ENCODE data around the gene KRI1. TPM values are rescaled to one million over a fixed set of nuclear protein-coding genes. Genes with fewer than 3 reads are reported as not detected.
"Not testable (repeated sequence)": the region's sequence is repeated elsewhere in the genome, so short reads cannot be mapped to it uniquely, and the experiment has no call there.

The KRI1 gene
- total RNA-seq, 1 donor from 2014 or later: 12.0 TPM

- no peak for DNase-seq
Observed at GRCh38 chr19:10550336-10550735, 15.5 kb downstream of the KRI1 start.

- DNase-seq: no peak
Observed at GRCh38 chr19:10549733-10550132, 16.1 kb downstream of the KRI1 start.

GRCh38 chr19:10548746-10549276 lies 17.0 kb downstream of the KRI1 start:
- DNase-seq: no peak

GRCh38 chr19:10546817-10547216 lies 19.0 kb downstream of the KRI1 start:
- DNase-seq: no peak

- no peak for DNase-seq
Observed at GRCh38 chr19:10544753-10545251, 21.0 kb downstream of the KRI1 start.

DNA sequence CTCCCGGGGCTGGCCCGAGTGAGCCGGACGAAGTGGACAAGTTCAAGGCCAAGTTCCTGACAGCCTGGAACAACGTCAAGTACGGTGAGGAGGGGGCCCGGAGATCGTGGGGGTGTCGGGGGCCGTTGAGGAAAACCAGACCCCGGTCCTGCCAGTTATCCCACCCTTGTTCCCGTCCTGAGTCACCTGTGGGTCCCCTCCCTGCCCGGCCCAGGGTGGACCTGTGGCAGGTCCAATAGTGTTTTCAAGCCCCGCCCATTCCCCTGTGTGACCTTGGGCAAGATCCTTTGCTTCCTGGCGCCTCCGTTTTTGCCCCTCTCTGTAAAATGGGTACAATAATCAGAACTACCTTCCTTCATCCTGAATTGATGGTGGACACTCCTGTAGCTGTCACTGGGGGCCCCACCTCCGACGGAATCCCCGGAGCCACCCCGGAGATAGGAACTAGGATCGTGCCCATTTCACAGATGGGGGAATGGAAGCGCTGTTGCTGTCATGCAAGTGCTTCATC lies 21.5 kb downstream of the KRI1 start:
- DNase-seq: no peak

- no peak for DNase-seq
Observed at GRCh38 chr19:10543420-10544241, 22.2 kb downstream of the KRI1 start, which contains the start of gene ATG4D. Gene ATG4D (plus strand): TSS chr19:10543904. CDS start chr19:10544091, 187 bp downstream.

GRCh38 chr19:10543059-10543419 lies 22.8 kb downstream of the KRI1 start:
- DNase-seq: no peak

- DNase-seq: not testable (repeated sequence)
Observed at GRCh38 chr19:10539016-10539415, 26.8 kb downstream of the KRI1 start.

- DNase-seq: no peak
Observed at GRCh38 chr19:10538204-10538983, 27.4 kb downstream of the KRI1 start.

DNA sequence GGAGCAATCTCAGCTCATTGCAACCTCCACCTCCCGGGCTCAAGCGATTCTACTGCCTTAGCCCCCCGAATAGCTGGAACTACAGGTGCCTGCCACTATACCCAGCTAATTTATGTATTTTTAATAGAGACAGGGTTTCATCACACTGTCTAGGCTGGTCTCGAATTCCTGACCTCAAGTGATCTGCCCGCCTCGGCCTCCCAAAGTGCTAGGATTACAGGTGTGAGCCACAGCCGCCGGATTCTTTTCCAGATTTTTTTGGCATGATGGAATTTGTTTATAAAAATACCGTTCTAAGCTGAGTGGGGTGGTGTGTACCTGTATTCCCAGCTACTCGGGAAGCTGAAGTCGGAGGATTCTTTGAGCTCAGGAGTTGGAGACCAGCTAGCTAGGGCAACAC lies 28.1 kb downstream of the KRI1 start:
- no peak for DNase-seq

DNA sequence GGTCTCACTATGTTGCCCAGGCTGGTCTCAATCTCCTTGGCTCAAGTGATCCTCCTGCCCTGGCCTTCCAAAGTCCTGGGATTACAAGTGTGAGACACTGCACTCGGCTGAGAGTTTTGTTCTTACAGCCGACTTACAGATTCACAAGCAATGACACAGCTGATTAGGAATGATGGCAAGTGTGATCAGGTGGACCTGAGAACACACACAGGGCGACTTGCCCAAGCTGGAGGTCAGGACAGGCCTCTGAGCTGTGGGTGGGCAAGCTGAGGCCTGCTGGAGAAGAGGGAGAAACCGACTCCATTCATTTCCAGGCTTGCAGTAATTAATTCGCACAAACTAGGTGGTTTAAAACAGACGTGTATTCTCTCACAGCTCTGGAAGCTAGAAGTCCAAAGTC lies 30.2 kb downstream of the KRI1 start:
- DNase-seq: no peak

GRCh38 chr19:10533646-10534386 lies 32.0 kb downstream of the KRI1 start:
- peak; percentile 36 for DNase-seq

DNA sequence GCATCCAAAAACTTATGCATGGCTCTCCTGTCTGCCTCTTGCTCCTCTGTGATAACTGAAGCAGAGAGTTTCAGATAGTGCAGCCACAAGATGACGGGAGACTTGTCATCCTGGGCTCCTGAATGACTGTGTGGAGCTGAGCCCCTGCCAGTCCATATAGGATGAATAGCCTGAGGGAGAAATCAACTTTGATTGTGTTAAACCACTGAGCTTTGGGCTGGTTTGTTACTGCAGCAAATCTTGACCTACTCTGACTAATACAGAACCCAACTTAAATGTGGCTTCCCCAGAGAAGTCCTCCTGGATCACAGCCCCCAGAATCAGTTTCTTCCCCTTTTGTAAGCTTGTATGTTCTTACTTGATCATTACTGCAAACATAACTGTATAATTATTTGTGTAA lies 33.4 kb downstream of the KRI1 start:
- DNase-seq: no peak

- DNase-seq: not testable (repeated sequence)
Observed at GRCh38 chr19:10526887-10527286, 38.9 kb downstream of the KRI1 start.

DNA sequence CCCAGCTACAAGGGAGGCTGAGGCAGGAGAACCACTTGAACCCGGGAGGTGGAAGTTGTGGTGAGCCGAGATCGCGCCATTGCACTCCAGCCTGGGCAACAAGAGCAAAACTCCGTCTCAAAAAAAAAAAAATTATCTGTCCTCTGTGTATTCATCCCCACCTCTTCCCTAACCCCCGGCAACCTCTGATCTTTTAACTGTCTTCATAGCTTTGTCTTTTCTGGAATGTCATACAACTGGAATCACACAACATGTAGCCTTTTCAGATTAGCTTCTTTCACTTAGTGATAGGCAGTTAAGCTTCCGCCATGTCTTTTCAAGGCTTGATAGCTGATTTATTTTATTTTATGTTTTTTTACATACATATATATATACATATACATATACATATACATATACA lies 40.2 kb downstream of the KRI1 start:
- DNase-seq: no peak

DNA sequence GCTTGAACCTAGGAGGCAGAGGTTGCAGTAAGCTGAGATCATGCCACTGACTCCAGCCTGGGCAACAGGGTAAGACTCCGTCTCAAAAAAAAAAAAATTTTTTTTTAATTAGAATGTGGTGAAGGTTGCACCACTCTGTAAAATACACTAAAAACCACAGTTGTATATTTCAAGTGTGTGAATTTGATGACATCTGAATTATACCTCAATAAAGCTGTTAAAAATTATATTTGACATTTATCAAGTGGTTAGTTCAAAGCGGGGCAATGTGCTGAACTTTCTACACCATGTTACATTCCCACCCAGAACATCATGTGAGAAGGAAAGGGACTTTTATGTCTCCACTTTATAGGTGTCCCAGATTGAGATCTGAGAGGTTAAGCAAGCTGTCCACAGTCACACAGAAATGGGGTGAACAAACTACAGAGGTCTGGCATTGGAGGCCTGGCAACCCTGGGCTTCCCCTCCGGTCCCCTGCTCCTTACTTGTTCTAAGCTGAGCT lies 42.6 kb downstream of the KRI1 start:
- DNase-seq: no peak

DNA sequence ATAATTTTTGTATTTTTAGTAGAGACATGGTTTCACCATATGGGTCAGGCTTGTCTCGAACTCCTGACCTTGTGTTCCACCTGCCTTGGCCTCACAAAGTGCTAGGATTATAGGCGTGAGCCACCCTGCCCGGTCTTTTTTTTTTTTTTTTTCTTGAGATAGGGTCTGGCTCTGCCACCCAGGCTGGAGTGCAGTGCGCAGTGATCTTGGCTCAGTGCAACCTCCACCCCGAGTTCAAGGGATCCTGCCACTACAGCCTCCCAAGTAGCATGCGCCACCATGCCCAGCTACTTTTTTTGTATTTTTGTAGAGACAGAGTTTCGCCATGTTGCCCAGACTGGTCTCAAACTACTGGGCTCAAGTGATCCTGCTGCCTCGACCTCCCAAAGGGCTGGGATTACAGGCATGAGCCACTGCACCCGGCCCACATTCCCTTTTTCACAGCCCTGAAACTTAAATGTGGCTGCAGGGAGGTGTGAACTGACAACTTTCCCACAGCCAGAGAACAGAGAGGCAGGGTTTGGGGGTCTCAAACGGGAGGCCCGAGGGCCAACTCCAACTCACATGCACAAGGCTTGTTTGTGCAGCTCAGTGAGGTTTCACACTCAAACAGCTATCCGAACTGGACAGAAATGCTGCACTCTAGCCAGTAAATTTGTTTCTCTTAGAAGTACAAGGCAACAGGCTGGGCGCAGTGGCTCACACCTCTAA lies 44.2 kb downstream of the KRI1 start:
- DNase-seq: no peak

- no peak for DNase-seq
Observed at GRCh38 chr19:10520652-10521318, 45.0 kb downstream of the KRI1 start.

- DNase-seq: no peak
Observed at GRCh38 chr19:10519421-10519820, 46.4 kb downstream of the KRI1 start.

Data from skin of body (tissue), 2 donors.